Thoracic aorta (tissue), 2 donors: ENCODE data around the gene FAM114A2. TPM values are rescaled to one million over a fixed set of nuclear protein-coding genes. Genes with fewer than 3 reads are reported as not detected.

Experiments
- ATAC-seq: fragments of 150-250 bp; one replicate; pipeline ENCODE4 v1.8.0; 2017; ENCODE audit warnings: low read depth; ENCODE audit not compliant: insufficient number of reproducible peaks, low FRiP score
- DNase-seq: peaks from one replicate; pipeline ENCODE4 v3.0.0-alpha.2; 2020; ENCODE audit warnings: low spot score
- H3K27ac ChIP-seq, 2 donors: fragments of 200-600 bp; sonication (generic); 1 replicate in 1 of 2; 2 replicates in 1 of 2; pipeline ENCODE4 v1.5.1; 2016; ENCODE audit warnings: mild to moderate bottlenecking in 2 of 2, moderate library complexity in 2 of 2
- H3K27me3 ChIP-seq: fragments of 200-600 bp; sonication (generic); replicated peaks from 2 replicates; pipeline ENCODE4 v1.6.0; 2016; ENCODE audit warnings: mild to moderate bottlenecking; ENCODE audit not compliant: insufficient read depth
- H3K36me3 ChIP-seq: fragments of 200-600 bp; sonication (generic); one replicate; pipeline ENCODE4 v1.5.1; 2016
- H3K4me1 ChIP-seq, 2 donors: fragments of 200-600 bp; sonication (generic); 1 replicate in 1 of 2; 2 replicates in 1 of 2; pipeline versions ENCODE4 v1.5.1 to v1.6.0; 2016; ENCODE audit warnings: low read depth in 2 of 2, mild to moderate bottlenecking in 1 of 2; ENCODE audit not compliant: control insufficient read depth in 1 of 2
- H3K4me3 ChIP-seq: fragments of 200-600 bp; sonication (generic); 2 replicates; pipeline ENCODE4 v1.5.1; 2016; ENCODE audit warnings: mild to moderate bottlenecking
- H3K9me3 ChIP-seq: fragments of 200-600 bp; sonication (generic); 2 replicates; pipeline ENCODE4 v1.5.1; 2016
- total RNA-seq, 2 donors: library from RNA; depleted of rRNA; stranded (reverse); fragments of >200 nt; gene quantifications; one replicate each; pipeline versions ENCODE4 v1.1.0 to v1.2.3, GENCODE V29; 2016
- TF ChIP-seq, protein P1 (sequence below): fragments of 200-600 bp; sonication (generic); IDR thresholded peaks from one replicate; pipeline ENCODE4 v1.5.1; 2019; ENCODE audit warnings: antibody characterized with exemption

Gene FAM114A2
- total RNA-seq, 2 donors from 2014 or later: 33.2 to 43.6 TPM

DNA sequence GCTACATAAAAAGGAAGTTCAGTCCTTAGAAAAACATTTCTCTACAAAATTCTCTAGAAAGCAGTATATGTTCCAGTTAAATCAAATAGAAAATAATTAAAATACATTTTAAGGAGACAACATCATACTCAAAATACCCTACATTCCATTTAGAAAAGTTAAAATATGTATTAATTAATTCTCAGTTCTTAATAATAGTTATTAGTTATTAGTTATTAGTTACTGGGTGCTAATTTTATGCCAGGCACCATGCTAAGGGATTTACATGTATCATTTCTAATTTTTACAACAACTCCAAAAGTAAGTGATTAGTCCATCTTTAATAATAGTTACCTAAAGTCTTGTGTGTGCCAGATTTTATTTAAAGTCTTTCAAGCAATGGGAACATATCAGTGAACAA, 38.0 kb downstream of the FAM114A2 start:
- Histone ChIP-seq H3K4me1 (no peaks in the 10 kb centered on the region), H3K36me3 (peaks cover 13% of the 10 kb centered on the region), H3K9me3 (no peaks in the 10 kb centered on the region), H3K4me3 (no peak overlapping the region), H3K27ac (no peak overlapping the region), H3K27me3 (no peaks in the 10 kb centered on the region)
- TF ChIP-seq, protein P1, sequence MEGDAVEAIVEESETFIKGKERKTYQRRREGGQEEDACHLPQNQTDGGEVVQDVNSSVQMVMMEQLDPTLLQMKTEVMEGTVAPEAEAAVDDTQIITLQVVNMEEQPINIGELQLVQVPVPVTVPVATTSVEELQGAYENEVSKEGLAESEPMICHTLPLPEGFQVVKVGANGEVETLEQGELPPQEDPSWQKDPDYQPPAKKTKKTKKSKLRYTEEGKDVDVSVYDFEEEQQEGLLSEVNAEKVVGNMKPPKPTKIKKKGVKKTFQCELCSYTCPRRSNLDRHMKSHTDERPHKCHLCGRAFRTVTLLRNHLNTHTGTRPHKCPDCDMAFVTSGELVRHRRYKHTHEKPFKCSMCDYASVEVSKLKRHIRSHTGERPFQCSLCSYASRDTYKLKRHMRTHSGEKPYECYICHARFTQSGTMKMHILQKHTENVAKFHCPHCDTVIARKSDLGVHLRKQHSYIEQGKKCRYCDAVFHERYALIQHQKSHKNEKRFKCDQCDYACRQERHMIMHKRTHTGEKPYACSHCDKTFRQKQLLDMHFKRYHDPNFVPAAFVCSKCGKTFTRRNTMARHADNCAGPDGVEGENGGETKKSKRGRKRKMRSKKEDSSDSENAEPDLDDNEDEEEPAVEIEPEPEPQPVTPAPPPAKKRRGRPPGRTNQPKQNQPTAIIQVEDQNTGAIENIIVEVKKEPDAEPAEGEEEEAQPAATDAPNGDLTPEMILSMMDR: no peak
- ATAC-seq (no peak), DNase-seq (no peak)

DNA sequence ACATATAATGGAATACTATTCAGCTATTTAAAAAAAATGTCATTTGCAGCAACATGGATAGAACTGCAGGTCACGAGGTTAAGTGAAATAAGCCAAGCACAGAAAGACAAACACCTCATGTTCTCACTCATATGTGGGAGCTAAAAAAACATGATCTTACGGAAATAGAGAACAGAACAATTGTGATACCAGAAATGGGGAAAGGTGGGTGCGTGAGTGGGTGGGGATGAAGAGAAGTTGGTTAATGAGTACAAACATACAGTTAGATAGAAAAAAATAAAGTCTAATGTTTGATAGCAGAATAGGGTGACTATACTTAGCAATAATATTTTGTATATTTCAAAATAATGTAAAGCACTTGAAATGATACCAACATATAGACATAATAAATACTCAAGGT, 38.7 kb downstream of the FAM114A2 start:
- no peak overlapping the region for H3K27ac ChIP-seq
- H3K27me3 ChIP-seq: no peaks in the 10 kb centered on the region
- H3K9me3 ChIP-seq: no peaks in the 10 kb centered on the region
- ATAC-seq: no peak
- no peak for DNase-seq
- no peak overlapping the region for H3K4me3 ChIP-seq
- TF ChIP-seq, protein P1: no peak
- peaks cover 13% of the 10 kb centered on the region for H3K36me3 ChIP-seq
- no peaks in the 10 kb centered on the region for H3K4me1 ChIP-seq

DNA sequence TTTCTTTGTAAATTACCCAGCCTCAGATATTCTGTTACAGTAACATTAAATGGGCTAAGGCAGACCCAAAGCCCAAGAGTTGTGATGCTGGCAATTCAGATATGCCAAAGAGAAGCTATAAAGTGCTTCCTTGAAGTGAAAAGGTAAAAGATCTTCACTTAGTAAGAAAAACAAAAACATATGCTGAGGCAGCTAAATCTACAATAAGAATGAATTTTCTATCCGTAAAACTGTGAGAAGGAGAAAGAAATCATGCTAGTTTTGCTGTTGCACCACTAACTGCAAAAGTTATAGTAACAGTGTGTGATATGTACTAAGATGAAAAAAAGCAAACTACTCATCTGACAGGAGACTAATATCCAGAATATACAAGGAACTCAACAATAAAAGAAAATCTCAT, 39.9 kb downstream of the FAM114A2 start:
- Histone ChIP-seq H3K9me3 (no peaks in the 10 kb centered on the region), H3K27me3 (no peaks in the 10 kb centered on the region), H3K36me3 (peaks cover 13% of the 10 kb centered on the region), H3K4me3 (no peak overlapping the region), H3K4me1 (no peaks in the 10 kb centered on the region), H3K27ac (no peak overlapping the region)
- TF ChIP-seq, protein P1: no peak
- ATAC-seq (no peak), DNase-seq (no peak)

DNA sequence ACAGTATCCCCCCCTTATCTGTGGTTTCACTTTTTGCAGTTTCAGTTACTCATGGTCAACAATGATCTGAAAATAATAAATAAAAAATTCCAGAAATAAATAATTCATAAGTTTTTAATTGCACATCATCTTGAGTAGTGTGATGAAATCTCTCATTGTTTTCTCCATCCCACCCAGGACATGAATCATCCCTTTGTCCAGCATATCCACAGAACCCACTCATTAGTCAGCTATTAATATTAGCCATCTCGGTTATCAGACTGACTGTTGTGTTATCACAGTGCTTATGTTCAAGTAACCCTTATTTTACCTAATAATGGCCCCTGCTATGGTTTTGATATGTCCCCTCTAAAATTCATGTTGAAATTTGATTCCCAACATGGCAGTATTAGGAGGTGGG, 40.7 kb downstream of the FAM114A2 start:
- no peak overlapping the region for H3K4me3 ChIP-seq
- peaks cover 13% of the 10 kb centered on the region for H3K36me3 ChIP-seq
- no peaks in the 10 kb centered on the region for H3K27me3 ChIP-seq
- ATAC-seq (no peak), DNase-seq (no peak)
- no peaks in the 10 kb centered on the region for H3K9me3 ChIP-seq
- H3K27ac ChIP-seq: no peak overlapping the region
- TF ChIP-seq, protein P1: no peak
- H3K4me1 ChIP-seq: no peaks in the 10 kb centered on the region

DNA sequence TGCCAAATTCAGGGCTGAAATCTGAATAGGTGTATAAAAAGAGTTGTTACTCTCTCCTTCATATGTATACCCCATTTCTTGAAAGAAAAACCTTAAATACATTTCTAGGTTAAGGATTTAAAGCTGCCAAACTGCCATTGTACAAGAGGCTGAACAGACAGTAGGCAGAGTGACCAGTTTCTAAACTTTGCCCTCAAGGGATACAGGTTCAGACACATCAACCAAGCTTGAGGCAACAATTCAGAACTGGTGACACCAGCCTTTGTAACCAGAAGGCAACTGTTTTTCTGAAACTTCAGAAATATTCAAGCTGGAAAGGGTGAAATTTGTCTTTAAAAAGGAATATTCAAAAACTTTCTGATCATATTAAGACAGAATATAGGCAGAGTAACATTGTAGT, 47.5 kb downstream of the FAM114A2 start:
- Histone ChIP-seq H3K4me1 (no peaks in the 10 kb centered on the region), H3K27ac (no peak overlapping the region), H3K4me3 (no peak overlapping the region), H3K27me3 (no peaks in the 10 kb centered on the region), H3K36me3 (peaks cover 5% of the 10 kb centered on the region), H3K9me3 (no peaks in the 10 kb centered on the region)
- DNase-seq: no peak
- TF ChIP-seq, protein P1: no peak
- ATAC-seq: no peak
